Karpas-422 (cell line): ENCODE results near the gene HIVEP3. TPM values are rescaled to one million over a fixed set of nuclear protein-coding genes. Genes with fewer than 3 reads are reported as not detected.
"Not testable (repeated sequence)": the region's sequence is repeated elsewhere in the genome, so short reads cannot be mapped to it uniquely, and the experiment has no call there.

Source experiments
- DNase-seq: peaks from one replicate; pipeline ENCODE4 v3.0.0-alpha.2; 2015
- H2AFZ ChIP-seq: fragments of 200-600 bp; sonication (generic); 2 replicates; pipeline ENCODE4 v1.6.1; 2014; ENCODE audit warnings: antibody characterized with exemption, low read length, mixed read lengths
- H3K27ac ChIP-seq: fragments of 200-600 bp; sonication (generic); 2 replicates; pipeline ENCODE4 v1.5.1; 2014; ENCODE audit warnings: mild to moderate bottlenecking, low read length, moderate library complexity
- H3K27me3 ChIP-seq: fragments of 200-600 bp; sonication (generic); 2 replicates; pipeline ENCODE4 v1.6.1; 2014; ENCODE audit warnings: low read length, mixed read lengths
- H3K36me3 ChIP-seq: fragments of 200-600 bp; sonication (generic); 2 replicates; pipeline ENCODE4 v1.6.1; 2014; ENCODE audit warnings: low read length, mixed read lengths; ENCODE audit not compliant: insufficient read depth
- H3K4me1 ChIP-seq: fragments of 200-600 bp; sonication (generic); 2 replicates; pipeline ENCODE4 v1.6.1; 2014; ENCODE audit warnings: mild to moderate bottlenecking, low read length, mixed read lengths
- H3K4me2 ChIP-seq: fragments of 200-600 bp; sonication (generic); 2 replicates; pipeline ENCODE4 v1.6.1; 2014; ENCODE audit warnings: low read length, low read depth, mild to moderate bottlenecking; ENCODE audit not compliant: poor library complexity, severe bottlenecking
- H3K4me3 ChIP-seq: fragments of 200-600 bp; sonication (generic); 2 replicates; pipeline ENCODE4 v1.5.1; 2014; ENCODE audit warnings: mild to moderate bottlenecking, antibody characterized with exemption, low read length, mixed read lengths
- H3K79me2 ChIP-seq: fragments of 200-600 bp; sonication (generic); 2 replicates; pipeline ENCODE4 v1.6.1; 2014; ENCODE audit warnings: mild to moderate bottlenecking, low read length, mixed read lengths
- H3K9ac ChIP-seq: fragments of 200-600 bp; sonication (generic); 2 replicates; pipeline ENCODE4 v1.6.0; 2014; ENCODE audit warnings: low read length
- H3K9me2 ChIP-seq: fragments of 200-600 bp; sonication (generic), shearing (Covaris generic); replicated peaks from 2 replicates; pipeline ENCODE4 v1.6.0; 2014; ENCODE audit warnings: mild to moderate bottlenecking, low read length, moderate library complexity; ENCODE audit not compliant: insufficient read depth
- H3K9me3 ChIP-seq: fragments of 300-700, 200-600 bp; sonication (generic); 2 replicates; pipeline ENCODE4 v1.6.1; 2014; ENCODE audit warnings: low read length, mixed read lengths
- H4K20me1 ChIP-seq: fragments of 200-600 bp; sonication (generic); 2 replicates; pipeline ENCODE4 v1.6.1; 2014; ENCODE audit warnings: mild to moderate bottlenecking, antibody characterized with exemption, low read length, low read depth; ENCODE audit not compliant: insufficient read depth
- total RNA-seq: library from RNA; depleted of rRNA; stranded (reverse); fragments of >200 nt; shearing (Covaris generic); gene quantifications from 2 replicates; pipeline ENCODE4 v1.2.3, GENCODE V29; 2014; ENCODE audit warnings: low replicate concordance

HIVEP3 gene
- total RNA-seq, 1 experiment from 2014 or later: 1.3 TPM

DNA sequence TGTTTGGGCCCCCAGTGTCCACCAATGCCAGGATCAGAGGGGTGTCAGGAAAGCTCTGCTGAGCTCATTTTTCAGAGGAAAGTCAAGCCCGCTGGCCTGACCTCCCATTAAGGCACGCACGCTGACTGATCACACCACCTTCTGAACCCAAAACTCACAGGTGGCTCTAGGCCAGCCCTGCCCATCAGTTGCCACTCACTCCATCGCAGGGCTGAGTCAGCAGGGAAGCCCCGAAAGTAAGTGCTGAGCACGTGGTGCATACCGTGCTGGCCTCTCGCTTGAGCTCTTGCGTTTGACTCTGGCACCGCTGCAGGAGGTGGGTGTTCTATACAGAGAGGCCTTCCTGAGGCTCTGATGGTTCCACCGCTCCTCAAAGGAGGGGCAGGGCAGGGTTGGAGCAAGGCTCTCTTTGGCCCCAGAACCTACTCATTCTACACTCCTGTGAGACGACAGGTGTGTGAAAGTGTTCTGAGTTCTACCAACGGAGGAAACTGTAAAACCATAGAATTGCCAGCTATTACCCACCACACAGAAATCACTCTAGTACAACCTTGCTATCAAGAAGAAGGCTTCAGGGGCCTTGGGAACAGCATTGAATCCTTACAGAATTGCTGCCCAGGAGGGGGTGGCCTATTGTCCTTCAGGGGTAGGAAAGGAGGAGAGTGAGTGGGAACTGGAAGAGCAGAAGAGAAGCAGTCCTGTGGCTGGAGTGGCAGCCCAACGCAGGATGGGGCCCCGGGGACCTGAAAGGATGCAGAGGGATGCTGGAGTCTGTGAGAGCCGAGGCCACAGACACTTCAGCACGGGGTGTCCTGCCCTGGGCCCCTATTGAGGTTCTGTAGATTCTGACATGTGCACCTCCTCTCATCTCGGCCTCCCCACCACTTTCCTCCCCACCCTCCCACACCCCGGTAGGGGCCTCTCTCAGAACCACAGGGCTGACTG lies 219.5 kb downstream of the HIVEP3 start:
- Histone ChIP-seq H3K27ac (no peak overlapping the region), H3K4me2 (no peak overlapping the region), H3K79me2 (no peaks in the 10 kb centered on the region), H3K9ac (no peak overlapping the region), H3K4me3 (no peak overlapping the region), H3K9me2 (no peaks in the 10 kb centered on the region), H3K4me1 (no peaks in the 10 kb centered on the region), H4K20me1 (no peaks in the 10 kb centered on the region), H3K36me3 (no peaks in the 10 kb centered on the region), H3K9me3 (no peaks in the 10 kb centered on the region), H3K27me3 (no peaks in the 10 kb centered on the region), H2AFZ (no peak overlapping the region)
- DNase-seq: no peak

DNA sequence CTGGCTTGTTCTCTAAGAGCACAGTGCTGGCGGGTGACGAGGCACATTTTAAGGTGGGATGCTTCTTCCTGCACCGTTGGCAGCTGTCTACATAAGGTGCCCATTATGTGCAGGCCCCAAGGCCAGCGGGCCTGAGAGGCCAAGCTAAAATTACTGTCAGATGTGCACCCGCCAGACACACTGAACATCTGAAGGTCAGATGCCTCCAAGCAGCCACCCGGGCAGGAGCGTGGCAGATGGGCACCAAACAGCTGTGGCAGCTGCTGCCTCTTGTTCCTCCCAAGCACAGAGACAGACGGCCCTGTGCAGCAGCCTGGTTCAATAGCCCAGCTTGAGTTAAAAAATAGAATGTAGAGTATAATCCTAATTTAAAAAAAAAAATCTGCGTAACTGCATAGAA lies 222.3 kb downstream of the HIVEP3 start:
- Histone ChIP-seq H4K20me1 (no peaks in the 10 kb centered on the region), H3K4me1 (no peaks in the 10 kb centered on the region), H3K27me3 (no peaks in the 10 kb centered on the region), H3K79me2 (no peaks in the 10 kb centered on the region), H3K36me3 (no peaks in the 10 kb centered on the region), H3K4me2 (no peak overlapping the region), H3K27ac (no peak overlapping the region), H3K9ac (no peak overlapping the region), H3K9me2 (no peaks in the 10 kb centered on the region), H3K9me3 (no peaks in the 10 kb centered on the region), H2AFZ (no peak overlapping the region), H3K4me3 (no peak overlapping the region)
- no peak for DNase-seq

DNA sequence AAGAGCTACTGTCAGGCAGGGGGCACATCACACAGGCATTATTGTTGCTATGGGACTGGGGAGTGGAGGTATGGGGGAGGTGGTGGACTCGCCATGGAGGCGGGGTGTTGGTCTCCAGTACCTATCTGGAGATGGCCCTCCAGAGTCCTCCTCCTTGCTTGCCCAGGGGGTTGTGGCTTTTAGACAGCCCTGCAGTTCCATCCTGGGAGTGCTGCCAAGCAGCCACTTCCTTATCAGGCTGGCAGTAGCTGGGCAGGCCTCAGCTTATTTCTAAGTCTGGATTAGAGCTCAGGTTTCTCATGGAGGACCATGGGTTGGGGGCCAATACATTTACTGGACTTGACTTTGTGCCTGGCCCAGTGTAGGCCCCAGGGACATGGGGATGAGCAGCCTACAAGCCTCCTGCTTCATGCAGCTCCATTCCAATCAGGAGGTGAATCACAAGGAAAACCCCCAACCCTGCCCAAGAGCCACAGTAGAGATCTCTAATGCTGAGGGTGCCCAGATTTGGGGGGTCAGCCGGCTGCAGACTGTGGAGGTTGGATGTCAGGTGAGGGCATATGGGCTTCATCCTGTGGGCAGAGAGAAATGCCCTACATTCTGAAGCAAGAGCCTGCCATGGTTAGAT lies 223.5 kb downstream of the HIVEP3 start:
- no peaks in the 10 kb centered on the region for H3K4me1 ChIP-seq
- H3K4me2 ChIP-seq: no peak overlapping the region
- no peaks in the 10 kb centered on the region for H3K9me3 ChIP-seq
- no peaks in the 10 kb centered on the region for H3K27me3 ChIP-seq
- H2AFZ ChIP-seq: no peak overlapping the region
- H3K9ac ChIP-seq: no peak overlapping the region
- H3K9me2 ChIP-seq: no peaks in the 10 kb centered on the region
- DNase-seq: no peak
- no peaks in the 10 kb centered on the region for H3K79me2 ChIP-seq
- H3K27ac ChIP-seq: no peak overlapping the region
- no peaks in the 10 kb centered on the region for H4K20me1 ChIP-seq
- no peak overlapping the region for H3K4me3 ChIP-seq
- no peaks in the 10 kb centered on the region for H3K36me3 ChIP-seq

DNA sequence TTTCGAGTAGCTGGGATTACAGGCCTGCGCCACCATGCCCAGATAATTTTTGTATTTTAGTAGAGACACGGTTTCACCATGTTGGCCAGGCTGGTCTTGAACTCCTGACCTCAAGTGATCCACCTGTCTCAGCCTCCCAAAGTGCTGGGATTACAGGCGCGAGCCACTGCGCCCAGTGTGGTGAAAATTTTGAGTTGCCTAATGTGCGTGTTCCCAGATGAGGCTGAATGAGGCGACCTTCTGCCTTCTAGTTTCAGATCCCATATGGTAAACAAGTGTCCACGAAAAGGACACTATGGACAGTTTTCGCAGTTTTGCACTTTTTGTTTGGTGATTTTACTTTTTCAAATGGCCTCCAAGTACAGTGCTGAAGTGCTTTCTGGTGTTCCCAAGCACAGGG lies 226.8 kb downstream of the HIVEP3 start:
- not testable (repeated sequence) for H3K36me3 ChIP-seq, DNase-seq, H3K27me3 ChIP-seq, H3K9me3 ChIP-seq, H2AFZ ChIP-seq, H3K4me1 ChIP-seq, H3K27ac ChIP-seq, H3K4me3 ChIP-seq, H4K20me1 ChIP-seq, H3K9me2 ChIP-seq, H3K9ac ChIP-seq, H3K4me2 ChIP-seq, H3K79me2 ChIP-seq

DNA sequence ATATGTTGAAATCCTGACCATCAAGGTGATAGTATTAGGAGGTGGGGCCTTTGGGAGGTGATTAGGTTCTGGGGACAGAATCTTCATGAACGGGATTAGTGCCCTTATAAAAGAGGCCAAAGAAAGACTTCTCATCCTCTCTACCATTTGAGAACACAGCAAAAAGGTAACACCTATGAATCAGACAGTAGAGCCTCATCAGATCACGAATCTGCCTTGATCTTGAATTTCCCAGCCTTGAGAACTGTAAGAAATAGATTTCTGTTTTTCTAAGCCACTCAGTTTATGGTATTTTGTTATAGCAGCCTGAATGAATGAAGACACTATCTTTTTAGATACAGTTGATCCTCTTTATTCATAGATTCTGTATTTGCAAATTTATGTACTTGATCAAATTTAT lies 227.3 kb downstream of the HIVEP3 start:
- H3K79me2 ChIP-seq: no peaks in the 10 kb centered on the region
- no peak for DNase-seq
- no peak overlapping the region for H3K4me2 ChIP-seq
- no peak overlapping the region for H3K27ac ChIP-seq
- no peaks in the 10 kb centered on the region for H4K20me1 ChIP-seq
- H3K27me3 ChIP-seq: no peaks in the 10 kb centered on the region
- H3K9me3 ChIP-seq: no peaks in the 10 kb centered on the region
- no peak overlapping the region for H3K4me3 ChIP-seq
- H3K36me3 ChIP-seq: no peaks in the 10 kb centered on the region
- no peak overlapping the region for H3K9ac ChIP-seq
- no peaks in the 10 kb centered on the region for H3K9me2 ChIP-seq
- H3K4me1 ChIP-seq: peaks cover 4% of the 10 kb centered on the region; the same call in 1 of the 2 replicates
- no peak overlapping the region for H2AFZ ChIP-seq

DNA sequence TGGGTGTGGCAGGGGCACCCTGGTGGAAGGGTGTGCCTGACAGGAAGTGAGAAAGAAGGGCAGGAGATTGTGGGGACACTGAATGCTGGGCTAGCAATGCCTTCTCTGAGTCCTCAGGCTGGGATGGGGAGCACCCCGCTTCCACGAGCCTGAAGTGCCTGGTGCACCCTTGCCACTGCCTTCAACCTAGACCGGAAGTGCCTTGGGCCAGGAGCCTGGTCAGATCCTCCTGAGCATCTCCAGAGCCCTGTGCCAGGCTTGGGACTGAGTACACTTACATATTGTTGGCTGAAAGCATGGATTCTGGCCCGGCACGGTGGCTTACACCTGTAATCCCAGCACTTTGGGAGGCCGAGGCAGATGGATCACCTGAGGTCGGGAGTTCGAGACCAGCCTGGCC lies 228.4 kb downstream of the HIVEP3 start:
- H3K4me2 ChIP-seq: no peak overlapping the region
- no peak for DNase-seq
- no peaks in the 10 kb centered on the region for H3K79me2 ChIP-seq
- no peak overlapping the region for H3K9ac ChIP-seq
- no peak overlapping the region for H3K4me3 ChIP-seq
- H3K27ac ChIP-seq: no peak overlapping the region
- peaks cover 4% of the 10 kb centered on the region; the same call in 1 of the 2 replicates for H3K4me1 ChIP-seq
- no peaks in the 10 kb centered on the region for H3K9me3 ChIP-seq
- no peak overlapping the region for H2AFZ ChIP-seq
- H3K9me2 ChIP-seq: no peaks in the 10 kb centered on the region
- no peaks in the 10 kb centered on the region for H3K36me3 ChIP-seq
- H4K20me1 ChIP-seq: no peaks in the 10 kb centered on the region
- H3K27me3 ChIP-seq: no peaks in the 10 kb centered on the region

DNA sequence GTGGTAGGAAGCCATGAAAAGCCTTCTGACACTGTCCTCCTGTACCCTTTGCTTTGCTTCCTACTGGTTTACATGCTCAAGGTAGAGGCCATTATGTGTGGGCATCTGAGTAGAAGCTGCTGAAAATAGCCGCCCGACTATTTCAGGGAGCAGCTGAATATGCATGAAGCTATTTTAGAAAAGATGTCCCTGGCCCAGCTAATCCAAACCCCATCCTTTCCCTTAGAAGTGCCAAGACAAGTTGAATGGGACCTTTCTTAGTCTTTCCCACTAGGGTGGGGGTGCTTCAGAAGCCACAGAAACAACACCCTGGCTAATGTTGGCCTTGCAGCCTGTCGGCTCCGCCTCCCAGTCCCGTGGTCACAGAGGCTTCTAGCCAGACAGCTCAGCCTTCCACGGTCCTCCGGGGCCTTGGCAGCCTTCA lies 229.2 kb downstream of the HIVEP3 start:
- Histone ChIP-seq H2AFZ (no peak overlapping the region), H3K4me1 (peaks cover 4% of the 10 kb centered on the region; the same call in 1 of the 2 replicates), H3K9ac (no peak overlapping the region), H3K36me3 (no peaks in the 10 kb centered on the region), H3K4me3 (no peak overlapping the region), H3K79me2 (no peaks in the 10 kb centered on the region), H3K9me2 (no peaks in the 10 kb centered on the region), H4K20me1 (no peaks in the 10 kb centered on the region), H3K4me2 (no peak overlapping the region), H3K9me3 (no peaks in the 10 kb centered on the region), H3K27me3 (no peaks in the 10 kb centered on the region), H3K27ac (no peak overlapping the region)
- DNase-seq: no peak

DNA sequence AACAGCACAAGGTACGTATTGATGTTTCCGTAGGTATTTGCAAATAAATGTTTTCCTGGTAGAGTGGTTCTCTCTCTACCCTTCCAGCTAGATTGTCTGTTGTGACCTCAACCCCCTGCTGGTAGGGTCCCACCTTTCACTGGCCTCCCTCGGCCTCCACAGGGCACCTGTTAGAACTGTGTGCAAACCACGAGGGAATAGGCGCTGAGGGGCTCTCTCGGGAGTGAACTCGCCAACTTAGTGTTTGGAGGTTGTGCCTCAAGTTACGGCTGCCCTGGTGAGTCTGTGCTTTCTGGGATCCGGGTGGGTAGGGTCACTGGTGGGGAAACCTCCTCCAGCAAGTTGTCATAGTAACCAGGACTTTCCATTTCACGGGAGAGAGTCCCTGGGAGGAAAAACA lies 229.6 kb downstream of the HIVEP3 start:
- Histone ChIP-seq H3K4me3 (no peak overlapping the region), H3K27ac (no peak overlapping the region), H3K36me3 (no peaks in the 10 kb centered on the region), H4K20me1 (no peaks in the 10 kb centered on the region), H3K4me1 (peaks cover 4% of the 10 kb centered on the region; the same call in 1 of the 2 replicates), H3K27me3 (no peaks in the 10 kb centered on the region), H3K9me2 (no peaks in the 10 kb centered on the region), H2AFZ (no peak overlapping the region), H3K9ac (no peak overlapping the region), H3K79me2 (no peaks in the 10 kb centered on the region), H3K4me2 (no peak overlapping the region), H3K9me3 (no peaks in the 10 kb centered on the region)
- no peak for DNase-seq
